Left forelimb (tissue), 1 donor: ENCODE results near the gene INTS7.
A peak's percentile ranks its signal among the peaks of the same experiment; 100 is the strongest.

Experiments
- DNase-seq: peaks from one replicate; pipeline ENCODE4 v3.0.0-alpha.2; 2018; ENCODE audit warnings: low spot score

The INTS7 gene

GRCh38 chr1:211903490-211904245, 131.7 kb downstream of the INTS7 start:
- DNase-seq, result peak; percentile 6

GRCh38 chr1:211902624-211903291, 132.6 kb downstream of the INTS7 start:
- peak; percentile 46 for DNase-seq

- no peak for DNase-seq
Measured at GRCh38 chr1:211901945-211902344, 133.4 kb downstream of the INTS7 start.

DNA sequence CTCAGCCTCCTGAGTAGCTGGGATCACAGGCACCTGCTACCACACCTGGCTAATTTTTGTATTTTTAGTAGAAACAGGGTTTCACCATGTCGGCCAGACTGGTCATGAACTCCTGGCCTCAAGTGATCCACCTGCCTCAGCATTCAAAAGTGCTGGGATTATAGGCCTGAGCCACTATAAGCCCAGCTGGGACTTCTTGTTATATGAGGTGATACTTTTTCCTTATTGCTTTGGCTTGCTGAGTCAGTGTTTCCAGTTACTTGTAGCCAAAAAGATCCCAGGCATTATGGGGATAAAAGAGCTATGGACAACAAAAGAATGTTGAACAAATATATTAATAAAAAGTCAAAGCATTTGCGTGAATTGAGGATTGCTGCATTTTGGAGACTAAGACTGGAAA, 134.9 kb downstream of the INTS7 start:
- DNase-seq, result no peak

GRCh38 chr1:211896958-211897357, 138.4 kb downstream of the INTS7 start:
- DNase-seq, result no peak

DNA sequence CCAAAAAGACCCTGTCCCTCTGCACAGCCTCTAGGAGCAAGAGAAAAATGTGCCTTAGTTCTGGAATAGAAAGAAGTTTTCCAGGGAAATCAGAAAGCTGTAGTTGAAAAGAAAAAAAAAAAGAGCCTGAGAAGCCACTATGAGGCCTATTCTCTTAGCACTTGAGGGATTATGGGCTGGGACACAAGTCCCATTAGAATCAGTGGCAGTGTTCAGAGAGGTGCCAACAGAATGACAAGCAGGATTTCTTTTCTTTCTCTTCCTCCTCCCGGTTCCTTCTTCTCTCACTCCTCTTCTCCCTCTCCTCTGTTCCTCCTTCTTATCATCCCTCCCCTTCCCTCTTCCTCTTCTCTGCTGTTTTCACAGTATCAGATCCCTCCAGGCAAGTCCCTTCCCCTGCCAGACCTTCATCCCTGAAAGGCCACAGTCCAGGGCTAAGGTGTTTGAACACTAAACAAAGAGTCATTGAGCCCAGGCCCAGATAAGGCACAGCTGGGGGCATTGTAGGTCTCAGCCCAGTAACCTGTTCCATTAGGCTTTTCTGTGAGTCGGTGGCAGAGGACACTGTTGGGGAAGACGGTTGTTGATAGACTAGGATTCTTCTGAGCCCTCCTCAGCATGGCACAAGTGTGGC, 140.1 kb downstream of the INTS7 start:
- DNase-seq, result no peak

GRCh38 chr1:211894312-211894711, 141.0 kb downstream of the INTS7 start:
- no peak for DNase-seq

GRCh38 chr1:211893260-211893659, 142.1 kb downstream of the INTS7 start:
- no peak for DNase-seq

- no peak for DNase-seq
Measured at GRCh38 chr1:211892577-211892976, 142.8 kb downstream of the INTS7 start.

DNA sequence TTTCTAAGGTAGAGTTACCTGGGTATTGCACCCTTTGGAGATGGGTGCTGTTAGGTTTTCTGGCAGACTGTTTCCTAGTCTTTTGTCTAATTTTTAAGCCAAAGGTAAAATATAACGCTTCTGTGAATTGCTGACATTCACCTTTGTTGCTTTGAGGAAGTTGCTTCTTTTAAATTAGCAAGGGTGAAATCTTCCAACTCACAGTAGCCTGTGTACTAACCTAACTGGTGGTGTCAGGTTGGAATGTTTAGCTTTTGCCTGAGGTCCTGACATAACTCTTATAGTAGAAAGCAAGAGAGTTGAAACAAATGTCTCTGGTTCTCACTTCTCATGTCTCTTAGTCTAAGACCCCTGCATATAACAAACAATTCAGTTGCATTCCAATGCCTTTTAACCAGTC, 143.6 kb downstream of the INTS7 start:
- no peak for DNase-seq
